ENCODE results near the gene TJP3.

The TJP3 gene

DNA sequence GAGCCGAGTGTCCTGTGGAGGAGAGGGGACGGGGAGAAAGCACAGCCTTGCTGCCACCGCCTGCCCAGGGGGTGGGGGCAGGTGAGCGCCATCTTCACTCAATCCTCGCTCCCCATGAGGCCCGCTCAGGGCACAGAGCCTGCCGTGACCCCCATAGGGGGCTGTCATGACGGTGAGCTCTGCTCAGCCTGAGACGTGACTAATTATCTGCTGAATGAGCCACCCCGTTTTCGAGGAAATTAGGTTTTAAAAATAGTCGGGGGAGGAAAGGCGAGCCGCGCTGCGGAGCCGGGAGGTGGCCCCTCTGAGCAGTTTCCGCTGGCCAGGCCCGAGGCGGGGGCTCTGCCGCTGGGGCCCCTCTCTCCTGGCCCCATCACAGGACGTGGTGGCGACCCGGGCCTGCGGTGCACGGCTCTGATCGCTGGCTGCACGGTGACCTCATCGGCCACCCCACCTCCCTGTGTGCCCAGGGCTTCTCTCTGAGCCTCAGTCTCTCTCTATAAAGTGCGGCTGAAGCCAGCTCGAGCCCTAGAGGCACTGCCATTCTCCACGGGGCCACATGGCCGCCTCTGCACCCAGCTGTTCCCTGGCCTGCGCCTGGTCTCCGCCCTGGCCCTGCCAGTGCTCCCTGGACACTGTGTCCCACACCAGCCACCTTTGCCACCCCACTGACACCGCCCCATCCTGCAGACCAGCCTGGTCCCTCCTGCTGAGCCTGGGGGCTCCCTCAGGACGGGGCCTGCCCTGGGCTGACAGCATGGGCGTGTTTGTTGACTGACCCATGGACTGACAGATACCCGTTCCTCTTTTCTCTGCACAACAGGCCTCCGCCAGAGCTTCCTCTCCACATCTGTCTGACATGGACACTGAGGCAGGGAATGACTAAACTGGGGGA lies 36.3 kb upstream of the TJP3 start:
- no peak for DNase-seq

DNA sequence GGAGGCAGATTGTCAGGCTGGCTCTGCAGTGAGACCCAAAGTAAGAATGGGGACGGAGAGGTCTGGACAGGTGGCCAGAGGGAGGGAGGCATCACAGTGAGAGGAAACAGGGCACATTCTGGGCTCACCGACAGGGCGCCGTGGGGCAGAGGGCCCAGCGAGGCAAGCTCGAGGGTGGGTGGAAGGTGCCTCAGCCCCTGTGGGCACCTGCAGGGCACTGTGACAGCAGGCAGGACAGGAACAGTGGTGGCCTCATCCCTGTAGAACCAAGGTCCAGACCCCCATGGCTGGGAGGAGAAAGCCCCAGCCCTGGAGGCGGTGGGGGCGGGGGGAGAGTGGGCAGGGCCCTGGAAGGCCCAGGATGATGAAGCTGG lies 35.6 kb upstream of the TJP3 start:
- DNase-seq = no peak

DNA sequence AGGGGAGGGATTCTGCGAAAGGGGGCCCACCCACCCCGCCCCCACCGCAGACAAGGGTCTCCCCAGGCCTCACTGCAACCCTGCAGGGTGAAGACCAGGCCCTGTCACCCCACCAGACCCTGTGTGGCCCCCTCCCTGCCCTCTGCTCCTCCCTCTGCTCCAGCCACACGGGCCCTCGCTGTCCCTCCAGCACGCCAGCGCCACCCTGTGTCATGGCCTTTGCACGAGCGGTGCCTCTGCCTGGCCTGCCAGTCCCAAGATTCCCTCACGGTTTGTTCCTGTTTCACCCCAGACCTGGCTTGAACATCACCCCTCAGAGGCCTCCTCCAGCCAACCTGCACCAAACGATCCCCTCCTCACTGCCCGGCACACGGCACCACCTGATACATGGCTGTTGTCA lies 35.2 kb upstream of the TJP3 start:
- no peak for DNase-seq

DNA sequence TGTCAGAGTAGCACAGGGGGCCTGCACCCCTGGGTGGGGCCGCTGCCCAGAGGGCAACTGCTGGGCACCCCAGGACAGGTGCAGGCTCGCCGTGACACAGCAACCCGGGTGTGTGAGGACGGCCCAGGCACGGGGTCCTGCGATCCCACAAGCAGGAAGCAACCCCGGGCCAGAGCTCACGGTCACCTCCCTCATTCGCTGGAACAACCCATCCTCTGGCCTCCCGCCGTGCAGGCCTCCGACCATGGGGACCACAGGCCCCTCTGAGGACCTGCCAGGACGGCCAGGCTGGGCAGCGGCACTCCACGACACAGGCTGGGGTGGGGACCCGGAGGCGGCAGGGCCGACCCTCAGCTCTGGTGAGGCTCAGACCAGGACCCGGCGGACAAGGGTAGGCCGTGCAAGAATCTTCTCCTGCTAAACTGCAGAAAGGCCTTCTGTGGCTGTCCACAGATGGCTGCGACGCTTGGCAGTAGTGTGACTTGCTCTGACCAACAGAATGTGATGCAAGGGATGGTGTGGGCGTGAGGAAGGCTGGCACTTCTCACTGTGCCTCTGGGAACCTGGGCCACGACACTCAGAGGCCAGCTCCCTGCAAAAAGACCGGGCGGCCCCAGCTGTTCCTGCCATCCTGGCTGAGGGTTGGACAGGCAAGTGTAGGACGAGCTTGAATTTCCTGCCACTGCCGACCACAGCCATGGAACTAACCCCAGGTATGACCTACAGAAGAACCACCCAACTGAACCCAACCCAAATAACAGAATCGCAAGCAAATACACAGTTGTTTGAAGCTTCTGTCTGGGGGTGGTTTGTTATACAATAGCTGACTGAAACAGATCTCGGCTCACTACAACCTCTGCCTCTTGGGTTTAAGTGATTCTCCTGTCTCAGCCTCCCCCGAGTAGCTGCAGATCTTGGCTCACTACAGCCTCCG lies 34.4 kb upstream of the TJP3 start:
- DNase-seq = no peak

DNA sequence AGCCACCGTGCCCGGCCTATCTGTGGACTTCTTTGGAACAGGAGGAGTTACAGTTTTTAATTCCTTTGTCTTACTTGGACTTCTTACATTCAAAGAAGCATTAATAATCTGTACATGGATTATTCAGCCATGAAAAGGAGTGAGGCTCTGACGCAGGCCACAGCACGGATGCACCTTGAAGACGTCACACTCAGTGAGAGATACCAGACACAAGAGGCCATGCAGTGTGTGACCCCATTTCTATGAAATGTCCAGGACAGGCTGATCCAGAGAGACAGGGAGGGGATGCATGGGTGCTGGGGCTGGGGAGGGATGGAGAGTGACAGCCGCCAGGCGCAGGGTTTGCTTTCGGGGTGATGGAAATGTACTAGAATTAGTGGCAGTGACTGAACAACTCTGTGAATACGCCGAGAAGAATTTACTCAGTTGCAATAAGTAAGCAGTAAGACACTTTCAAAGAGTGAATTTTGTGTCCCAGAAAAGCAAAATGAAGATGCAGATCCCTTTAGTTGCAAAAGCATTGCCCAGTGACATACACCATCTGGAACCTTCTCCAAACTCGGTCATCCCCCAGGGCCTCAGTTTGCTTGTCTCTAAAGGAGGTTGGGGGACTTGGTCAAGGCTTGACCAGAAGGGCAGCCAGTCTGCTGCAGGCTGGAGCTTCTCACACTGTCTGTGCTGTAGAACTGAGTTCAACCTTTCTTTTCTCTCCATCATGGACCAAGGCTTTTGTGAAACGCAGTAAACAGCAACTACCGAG lies 33.2 kb upstream of the TJP3 start:
- DNase-seq = no peak

DNA sequence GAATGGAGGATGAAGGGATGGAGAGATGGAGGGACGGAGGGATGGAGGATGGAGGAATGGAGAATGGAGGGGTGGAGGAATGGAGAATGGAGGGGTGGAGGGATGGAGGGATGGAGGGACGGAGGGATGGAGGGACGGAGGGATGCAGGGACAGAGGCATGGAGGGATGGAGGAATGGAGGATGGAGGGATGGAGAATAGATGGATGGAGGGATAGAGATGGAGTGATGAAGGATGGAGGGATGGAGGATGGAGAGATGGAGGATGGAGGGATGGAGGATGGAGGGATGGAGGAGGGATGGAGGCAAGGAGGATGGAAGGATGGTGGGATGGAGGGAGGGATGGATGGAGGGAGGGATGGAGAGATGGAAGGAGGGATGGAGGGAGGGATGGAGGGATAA lies 30.0 kb upstream of the TJP3 start:
- no peak for DNase-seq

DNA sequence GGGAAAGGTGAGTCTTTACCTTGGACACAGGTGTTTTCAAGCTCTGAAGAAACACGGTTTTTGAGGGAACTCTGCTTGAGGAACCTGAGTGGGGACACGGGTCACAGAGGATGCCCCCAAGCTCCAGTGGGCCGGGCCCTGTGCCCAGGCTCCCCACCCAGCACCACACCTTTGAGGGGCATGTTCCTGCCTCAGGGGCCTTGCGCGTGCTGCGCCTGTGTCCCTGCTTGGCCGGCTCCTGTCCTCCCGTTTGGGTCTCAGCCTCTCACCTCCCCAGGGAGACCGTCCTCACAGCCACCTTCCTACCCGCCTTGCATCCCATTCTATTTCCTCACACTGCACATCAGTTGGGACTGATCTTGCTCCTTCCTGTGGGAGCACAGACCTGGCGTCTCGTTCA lies 29.0 kb upstream of the TJP3 start:
- DNase-seq = no peak

DNA sequence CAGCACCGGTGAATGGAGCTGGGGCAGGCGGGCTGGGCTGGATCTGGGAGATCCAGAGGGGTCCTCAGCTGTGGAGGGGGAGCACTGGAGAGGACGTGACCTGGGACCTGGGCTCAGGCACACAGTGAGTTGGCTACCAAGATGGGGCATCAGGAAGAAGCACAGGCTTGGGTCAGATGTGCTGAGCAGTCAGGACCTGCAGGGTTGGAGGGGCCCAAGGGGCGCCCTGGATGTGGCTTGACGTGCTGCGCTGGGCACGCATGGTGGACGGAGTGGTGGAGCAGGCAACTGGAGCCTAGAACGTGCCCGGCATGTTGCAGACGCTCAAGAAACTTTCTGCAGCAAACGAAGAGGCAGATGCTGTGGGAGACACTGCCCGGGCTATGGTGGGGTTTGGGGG lies 28.6 kb upstream of the TJP3 start:
- DNase-seq = no peak

DNA sequence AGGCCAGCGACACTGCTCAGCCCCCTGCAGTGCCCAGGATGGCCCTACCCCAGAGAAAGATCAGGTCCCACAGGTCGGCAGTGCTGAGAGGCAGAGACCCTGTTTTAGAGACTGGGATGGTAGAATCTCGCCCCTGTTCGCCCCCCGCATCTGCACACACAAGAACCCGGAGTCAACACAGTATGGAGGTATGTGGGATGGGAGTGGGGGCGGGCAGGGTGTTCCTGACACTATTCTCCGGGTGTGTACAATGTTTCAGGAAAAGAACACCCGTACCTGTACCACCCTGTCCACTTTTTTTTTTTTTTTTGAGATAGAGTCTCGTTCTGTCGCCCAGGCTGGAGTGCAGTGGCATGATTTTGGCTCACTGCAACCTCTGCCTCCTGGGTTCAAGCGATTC lies 27.2 kb upstream of the TJP3 start:
- DNase-seq = no peak

DNA sequence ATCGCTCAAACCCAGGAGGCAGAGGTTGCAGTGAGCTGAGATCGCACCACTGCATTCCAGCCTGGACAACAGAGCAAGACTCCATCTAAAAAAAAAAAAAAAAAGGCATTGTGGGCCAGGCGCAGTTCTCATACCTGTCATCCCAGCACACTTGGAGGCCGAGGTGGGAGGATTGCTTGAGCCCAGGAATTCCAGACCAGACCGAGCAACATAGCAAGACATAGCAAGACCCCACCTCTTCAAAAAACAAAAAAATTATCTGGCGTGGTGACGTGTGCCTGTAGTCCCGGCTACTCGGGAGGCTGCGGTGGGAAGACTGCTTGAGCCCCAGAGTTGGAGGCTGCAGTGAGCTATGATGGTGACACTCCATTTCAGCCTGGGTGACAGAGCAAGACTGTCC lies 25.9 kb upstream of the TJP3 start:
- DNase-seq = no peak

DNA sequence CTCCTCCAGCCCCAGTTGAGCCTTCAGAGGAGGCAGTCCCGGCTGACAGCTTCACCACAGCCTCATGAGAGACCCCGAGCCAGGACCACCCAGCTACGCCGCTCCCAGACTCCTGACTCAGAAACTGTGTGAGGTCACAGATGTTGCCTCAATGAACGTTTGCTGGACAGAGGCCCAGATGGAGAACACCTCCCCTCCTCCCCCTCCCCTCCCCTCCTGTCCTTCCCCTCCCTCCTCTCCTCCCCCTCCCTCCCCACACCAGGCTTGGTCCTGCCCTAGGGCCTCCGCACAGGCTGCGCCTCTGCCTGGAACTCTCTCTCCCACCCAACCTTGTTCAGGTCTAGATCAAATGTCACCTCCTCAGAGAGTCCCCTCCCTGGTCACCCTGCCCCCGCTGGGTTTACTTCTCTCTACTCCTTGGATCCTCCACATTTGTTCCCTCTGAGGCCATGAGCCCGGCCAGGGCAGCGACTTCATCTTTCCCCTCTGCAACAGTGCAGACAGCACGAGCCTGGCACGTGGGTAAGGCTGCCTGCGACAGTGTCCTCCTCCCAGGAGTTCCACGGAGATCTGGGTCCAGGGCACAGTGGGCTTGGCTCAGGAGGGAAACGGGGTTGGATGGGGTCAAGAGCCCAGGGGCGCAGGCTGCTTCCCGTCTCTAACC lies 25.3 kb upstream of the TJP3 start:
- DNase-seq = no peak

DNA sequence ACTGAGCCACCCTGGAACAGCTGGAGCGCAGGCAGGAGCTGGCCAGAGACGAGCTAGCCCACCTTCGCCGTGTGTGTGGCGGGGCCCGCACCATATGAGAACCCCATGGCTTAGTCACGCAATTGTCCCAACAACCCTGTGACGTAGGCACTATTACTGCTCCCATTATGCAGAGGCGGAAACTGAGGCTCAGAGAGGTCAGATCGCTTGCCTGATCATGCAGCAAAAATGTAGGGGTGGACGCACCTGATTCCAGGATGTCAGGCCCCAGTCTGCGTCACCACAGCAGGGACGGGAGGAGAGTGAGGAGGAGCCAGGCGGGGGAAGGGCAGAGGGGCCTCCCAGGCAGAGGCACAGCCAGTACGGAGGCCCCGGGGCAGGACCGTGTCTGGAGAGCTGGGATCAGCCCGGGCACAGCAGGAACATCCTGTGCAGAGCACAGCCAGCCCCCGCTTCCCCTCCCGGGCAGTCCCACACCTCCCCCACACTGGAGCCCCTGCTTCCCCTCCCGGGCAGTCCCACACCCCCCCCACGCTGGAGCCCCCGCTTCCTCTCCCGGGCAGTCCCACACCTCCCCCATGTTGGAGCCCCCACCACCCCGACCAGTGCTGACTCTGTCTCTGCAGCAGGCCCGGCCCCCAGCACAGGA lies 24.7 kb upstream of the TJP3 start:
- DNase-seq = no peak

DNA sequence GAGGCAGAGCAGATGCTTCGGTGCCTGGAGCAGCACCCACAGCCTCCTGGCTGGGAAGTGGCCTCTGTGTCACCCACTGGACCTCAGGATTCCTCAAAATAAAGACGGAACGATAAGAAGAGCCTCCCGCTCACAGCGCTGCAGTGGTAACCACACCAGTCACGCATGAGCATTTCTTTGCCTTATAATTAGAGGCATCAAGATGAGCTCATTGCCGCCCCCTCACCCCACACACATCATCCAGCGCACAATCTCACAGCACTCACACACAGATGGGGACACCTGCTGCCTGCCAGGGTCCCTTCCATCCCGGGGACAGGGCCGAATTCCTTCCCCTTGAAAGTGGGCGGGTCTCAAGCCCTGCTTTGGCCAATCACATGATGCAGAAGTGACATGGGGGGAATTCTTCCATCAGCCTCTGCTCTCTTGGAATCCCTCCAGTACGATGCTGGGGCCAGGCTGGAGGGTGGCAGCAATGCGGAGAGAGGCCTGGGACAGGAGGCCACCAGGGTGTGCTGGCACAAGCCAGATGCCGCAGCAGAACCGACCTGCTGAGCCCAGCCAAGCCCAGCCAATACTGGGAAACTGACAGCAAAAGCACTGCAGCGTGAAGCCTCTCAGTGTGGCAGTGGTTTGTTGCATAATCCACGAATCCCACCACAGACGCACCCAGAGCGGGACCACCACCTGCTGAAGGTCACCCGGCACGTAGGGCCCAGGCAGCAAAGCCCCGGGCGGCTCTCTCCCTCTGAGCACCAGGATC lies 23.9 kb upstream of the TJP3 start:
- DNase-seq = no peak

DNA sequence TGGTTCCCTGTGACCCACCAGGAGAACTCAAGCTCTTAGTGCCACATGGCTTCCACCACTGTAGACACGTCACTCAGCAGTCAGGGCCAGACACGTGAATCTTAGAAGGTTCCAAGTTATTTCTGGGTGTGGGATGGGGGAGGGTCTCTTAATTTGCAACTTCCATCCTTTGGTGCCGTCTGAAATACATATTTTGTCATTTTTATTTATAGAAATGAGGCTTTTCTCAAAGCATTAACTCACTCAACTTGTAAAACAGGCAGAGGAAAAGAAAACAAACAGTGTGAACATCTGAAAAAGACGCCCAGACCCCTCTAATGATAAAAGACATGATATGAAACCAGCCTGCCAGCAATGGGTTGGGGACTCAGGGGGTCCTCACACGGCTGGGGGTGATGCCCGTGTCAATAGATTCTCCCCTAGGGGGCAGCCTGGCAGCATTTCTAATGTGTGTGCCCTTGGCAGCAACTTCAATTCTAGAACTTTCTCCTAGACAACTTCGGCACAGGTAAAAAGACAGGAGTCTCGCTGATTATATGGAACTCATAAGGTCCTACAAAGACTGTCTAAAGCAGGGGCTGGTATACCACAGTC lies 23.3 kb upstream of the TJP3 start:
- no peak for DNase-seq

DNA sequence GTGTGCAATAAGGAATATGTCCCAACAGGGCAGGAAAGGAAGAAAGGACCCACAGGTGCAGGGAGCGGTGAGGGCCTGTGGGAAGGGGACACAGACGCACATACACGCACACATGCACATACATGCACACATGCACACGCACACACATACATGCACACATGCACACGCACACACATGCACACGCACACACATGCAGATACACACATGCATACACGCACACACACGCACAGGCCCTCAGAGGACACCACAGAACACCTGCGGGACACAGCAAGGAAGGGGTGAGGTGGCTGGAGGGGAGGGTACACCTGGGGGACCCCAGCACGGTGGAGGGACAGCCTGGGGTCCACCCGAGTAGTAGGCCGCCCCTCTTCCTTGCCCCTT lies 20.8 kb upstream of the TJP3 start:
- no peak for DNase-seq

DNA sequence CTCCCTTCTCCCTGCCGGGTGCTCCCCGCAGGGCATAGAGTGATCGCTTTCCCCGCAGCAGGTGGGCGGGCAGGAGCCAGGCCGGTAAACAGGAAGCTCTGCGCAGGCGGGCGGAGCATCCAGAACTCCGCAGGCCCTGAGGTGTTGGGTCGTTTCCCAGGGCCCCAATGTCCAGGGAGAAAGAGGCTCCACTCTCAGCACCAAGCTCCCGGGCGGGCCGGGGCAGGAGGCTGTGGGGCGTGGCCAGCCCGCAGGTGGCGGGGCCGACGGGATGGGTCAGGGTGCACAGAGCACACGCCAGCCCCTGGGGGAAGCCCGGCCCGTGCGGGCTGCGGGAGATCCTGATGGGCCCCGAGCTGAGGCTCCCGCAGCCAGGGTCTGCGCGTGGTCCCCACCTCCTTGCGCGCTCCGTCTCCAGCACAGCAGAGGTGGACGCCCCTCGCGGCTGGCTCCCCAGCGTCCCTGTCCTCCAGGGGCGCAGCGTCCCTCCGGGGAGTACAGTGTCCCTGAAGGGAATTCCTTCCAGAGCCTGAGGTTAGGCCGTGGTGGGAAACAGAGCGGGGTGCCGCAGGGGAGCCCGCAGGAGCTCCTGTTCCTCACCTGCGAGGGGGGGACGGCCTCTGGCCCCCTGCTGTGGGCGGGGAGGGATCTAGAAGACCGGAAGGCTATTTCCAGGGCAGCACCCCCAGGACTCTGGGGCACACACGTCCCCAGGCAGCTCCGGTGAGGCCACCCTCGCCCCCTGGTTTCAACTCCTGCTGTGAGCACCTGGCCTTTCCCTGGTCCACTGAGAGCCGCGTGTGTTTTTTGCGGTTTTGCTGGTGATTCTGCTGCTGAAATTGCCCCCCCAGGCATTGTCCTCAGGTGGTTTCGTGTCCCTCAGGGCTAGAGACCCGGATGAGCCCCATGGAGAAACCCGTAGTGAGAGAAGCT lies 20.1 kb upstream of the TJP3 start:
- no peak for DNase-seq

DNA sequence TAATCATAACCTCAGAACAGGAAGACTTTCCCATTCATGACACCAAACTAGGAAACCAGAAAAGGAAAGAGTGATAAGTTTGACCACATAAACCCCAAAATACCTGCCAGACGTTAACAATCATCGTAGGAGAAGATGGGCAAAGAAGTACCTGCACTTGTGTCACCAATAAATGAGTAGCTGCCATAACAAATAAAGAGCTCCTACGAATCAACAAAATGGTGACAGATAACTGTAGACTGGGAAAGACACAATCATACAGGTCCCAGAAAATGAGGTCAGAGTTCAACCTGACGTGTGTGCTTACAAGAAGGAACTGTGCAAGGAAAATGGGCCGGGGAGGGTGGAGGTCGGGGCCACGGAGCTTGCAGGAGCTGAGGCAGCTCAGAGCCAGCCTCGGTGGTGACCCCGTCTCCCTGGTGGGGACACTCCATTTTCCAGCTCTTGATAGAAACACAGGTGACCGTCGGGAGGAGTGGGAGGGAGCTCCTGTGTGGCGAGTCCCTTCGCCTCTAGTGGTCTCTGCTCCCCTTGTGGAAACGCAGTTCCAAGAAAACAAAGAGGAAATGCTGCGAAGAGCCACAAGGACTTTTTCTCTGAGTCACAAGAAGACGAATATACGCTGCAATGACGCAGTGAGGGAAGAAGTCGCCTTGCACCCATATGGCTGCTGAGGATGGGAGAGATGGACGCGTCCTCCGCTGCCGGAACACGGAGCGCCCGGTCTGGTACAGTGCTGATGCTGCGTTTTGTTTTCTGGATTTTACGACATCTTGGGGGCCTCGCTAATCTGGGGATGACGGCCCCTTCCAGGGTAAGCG lies 17.4 kb upstream of the TJP3 start:
- no peak for DNase-seq

DNA sequence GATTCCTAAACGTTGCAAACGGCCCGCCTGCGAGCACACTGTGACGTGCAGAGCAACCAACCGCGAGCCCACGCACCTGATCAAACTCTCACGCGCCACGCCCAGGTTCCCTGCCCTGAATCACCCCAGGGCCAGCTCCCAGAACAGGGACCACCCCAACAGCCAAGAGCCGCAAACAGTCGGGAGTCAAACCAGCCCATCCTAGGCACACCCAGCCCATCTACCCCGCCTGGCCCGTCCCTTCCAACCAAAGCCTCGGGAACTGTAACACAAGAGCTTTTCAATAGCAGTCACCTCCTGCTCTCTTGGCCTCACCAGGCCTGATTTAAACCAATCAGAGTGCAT lies 16.8 kb upstream of the TJP3 start:
- no peak for DNase-seq

DNA sequence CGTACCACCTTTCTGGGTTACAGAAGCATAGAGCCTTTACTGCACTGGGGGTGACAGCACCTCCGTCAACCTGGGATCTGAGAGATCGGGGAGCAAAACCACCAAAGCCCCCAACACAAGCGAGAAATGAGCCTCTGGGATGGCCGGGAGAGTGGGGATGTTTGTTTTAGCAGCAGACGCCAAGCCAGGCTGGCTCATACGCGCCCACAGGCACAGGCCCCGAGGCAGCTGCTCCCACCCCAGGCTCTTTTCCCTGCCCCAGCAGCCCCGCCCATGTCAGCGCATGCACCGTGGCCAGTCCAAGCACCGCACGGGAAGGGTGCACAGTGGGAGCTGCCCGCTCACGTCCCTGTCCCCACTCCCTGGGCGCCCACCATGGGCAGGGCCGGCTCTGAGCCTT lies 16.5 kb upstream of the TJP3 start:
- DNase-seq = no peak
